CD8-positive, alpha-beta memory T cell (primary cell): ENCODE results near the gene BCL7B. TPM values are rescaled to one million over a fixed set of nuclear protein-coding genes. Genes with fewer than 3 reads are reported as not detected.
"Not testable (repeated sequence)": the region's sequence is repeated elsewhere in the genome, so short reads cannot be mapped to it uniquely, and the experiment has no call there.

Experiments
- CTCF ChIA-PET: fragments of 350-600 bp; sonication (Branson Sonifier 250); formaldehyde crosslinking; loops from one replicate; lab custom pipeline; 2021; ENCODE audit warnings: antibody characterized with exemption; lab: Charles Lee
- POLR2A ChIA-PET: fragments of 350-600 bp; sonication (Branson Sonifier 250); formaldehyde crosslinking; loops from one replicate; lab custom pipeline; 2021; ENCODE audit warnings: antibody characterized with exemption; lab: Charles Lee
- DNase-seq, 5 donors: peaks; one replicate each; pipeline versions ENCODE4 v3.0.0 to v3.0.0-alpha.2; 2020 to 2022; ENCODE audit warnings: mixed read lengths in 1 of 5
- H3K27ac ChIP-seq: one replicate; pipeline ENCODE4 v1.7.0; 2013; ENCODE audit warnings: low read depth, mild to moderate bottlenecking, low read length, moderate library complexity
- H3K27me3 ChIP-seq: 2 replicates; pipeline ENCODE4 v1.7.0; 2013; ENCODE audit warnings: low read length, mild to moderate bottlenecking; ENCODE audit not compliant: insufficient read depth, poor library complexity, severe bottlenecking
- H3K36me3 ChIP-seq: 2 replicates; pipeline ENCODE4 v1.7.0; 2013; ENCODE audit warnings: mild to moderate bottlenecking, low read length, moderate library complexity; ENCODE audit not compliant: insufficient read depth
- H3K4me1 ChIP-seq: 2 replicates; pipeline ENCODE4 v1.7.0; 2013; ENCODE audit warnings: mild to moderate bottlenecking, low read length, moderate library complexity; ENCODE audit not compliant: insufficient read depth
- H3K4me3 ChIP-seq: 2 replicates; pipeline ENCODE4 v1.7.0; 2013; ENCODE audit warnings: mild to moderate bottlenecking, low read length
- H3K9me3 ChIP-seq: 2 replicates; pipeline ENCODE4 v1.7.0; 2013; ENCODE audit warnings: mild to moderate bottlenecking, low read length
- H3K27ac Mint-ChIP-seq, 8 donors: one replicate each; pipeline ENCODE4 v1.8.0; 2020 to 2021; ENCODE audit warnings: mixed read lengths in 8 of 8, mild to moderate bottlenecking in 6 of 8, inconsistent platforms in 3 of 8, moderate library complexity in 3 of 8
- H3K27me3 Mint-ChIP-seq, 2 donors: one replicate each; pipeline ENCODE4 v1.8.0; 2020 to 2021; ENCODE audit warnings: mixed read lengths in 2 of 2, mild to moderate bottlenecking in 1 of 2, moderate library complexity in 1 of 2
- H3K36me3 Mint-ChIP-seq, 3 donors: one replicate each; pipeline ENCODE4 v1.8.0; 2020 to 2021; ENCODE audit warnings: mixed read lengths in 3 of 3, inconsistent platforms in 1 of 3, mild to moderate bottlenecking in 1 of 3
- H3K4me1 Mint-ChIP-seq, 3 donors: one replicate each; pipeline ENCODE4 v1.8.0; 2020 to 2021; ENCODE audit warnings: mixed read lengths in 3 of 3, inconsistent platforms in 1 of 3, mild to moderate bottlenecking in 1 of 3
- H3K4me3 Mint-ChIP-seq, 7 donors: one replicate each; pipeline ENCODE4 v1.8.0; 2020 to 2021; ENCODE audit warnings: mixed read lengths in 7 of 7, mild to moderate bottlenecking in 6 of 7, moderate library complexity in 4 of 7, inconsistent platforms in 2 of 7
- H3K9me3 Mint-ChIP-seq, 5 donors: one replicate each; pipeline ENCODE4 v1.8.0; 2020 to 2022; ENCODE audit warnings: mixed read lengths in 5 of 5, mild to moderate bottlenecking in 3 of 5, moderate library complexity in 2 of 5, inconsistent platforms in 1 of 5
- polyA plus RNA-seq: library from polyadenylated mRNA; unstranded; fragments of 300-500 nt; fragmentation: Illumina TruSeq; gene quantifications from one replicate; pipeline ENCODE4 v1.2.3, GENCODE V29; 2021
- total RNA-seq, 2 experiments: library from RNA; stranded (reverse); gene quantifications; one replicate each; pipeline ENCODE4 v1.2.3, GENCODE V29; 2021

BCL7B gene
- total and polyA plus RNA-seq, 3 experiments from 2014 or later: 68.9 to 101 (median 72.6) TPM

DNA sequence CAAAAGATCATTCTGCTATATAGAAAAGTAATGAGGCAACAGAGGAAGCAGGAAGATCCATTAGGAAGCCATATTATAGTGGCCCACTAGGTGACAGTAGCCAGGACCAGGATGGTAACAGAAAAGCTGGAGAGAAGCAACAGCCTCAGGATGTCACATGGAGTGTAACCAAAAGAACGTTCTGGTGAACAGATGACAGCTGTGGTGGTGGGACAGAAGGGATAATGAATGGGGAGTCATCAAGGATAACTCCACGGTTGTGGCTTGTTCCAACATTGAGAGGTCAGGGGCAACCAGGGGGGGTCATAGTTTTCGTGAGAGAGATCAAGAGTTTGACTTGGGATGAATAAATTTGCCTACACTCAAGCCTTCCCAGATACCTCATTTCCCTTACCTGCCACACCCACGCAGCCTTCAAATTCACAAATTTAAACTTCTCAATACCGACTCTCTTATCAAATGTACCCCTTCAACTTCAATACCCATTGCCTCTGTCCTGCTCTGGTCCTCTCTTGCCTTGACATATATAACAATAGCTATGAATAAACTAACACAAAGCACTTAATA, 11.6 kb upstream of the BCL7B start:
- H3K36me3 ChIP-seq: peaks cover 29% of the 10 kb centered on the region
- peaks cover 17 to 25% (median 24%) of the 10 kb centered on the region in 3 donors for H3K4me1 Mint-ChIP-seq
- H3K4me3 ChIP-seq: no peak overlapping the region
- no peak for DNase-seq
- no peaks in the 10 kb centered on the region for H3K9me3 Mint-ChIP-seq
- ChIA-PET CTCF (no interaction called here), POLR2A (no interaction called here)
- peak overlapping the region in 6 of 8 donors; percentile 9 to 90 (median 32) for H3K27ac Mint-ChIP-seq
- H3K4me1 ChIP-seq: peaks cover 18% of the 10 kb centered on the region
- H3K27me3 ChIP-seq: no peaks in the 10 kb centered on the region
- H3K36me3 Mint-ChIP-seq: peaks cover 0 to 49% (median 3%) of the 10 kb centered on the region in 3 donors
- peaks cover 0 to 1% of the 10 kb centered on the region in 2 donors for H3K27me3 Mint-ChIP-seq
- no peak overlapping the region for H3K27ac ChIP-seq
- H3K4me3 Mint-ChIP-seq: peak overlapping the region in 2 of 7 donors; percentile 3 to 33
- H3K9me3 ChIP-seq: no peaks in the 10 kb centered on the region

- H3K4me1 Mint-ChIP-seq: peaks cover 17 to 24% (median 19%) of the 10 kb centered on the region in 3 donors
- H3K4me3 Mint-ChIP-seq: no peak overlapping the region
- Histone ChIP-seq H3K9me3 (no peaks in the 10 kb centered on the region), H3K36me3 (peaks cover 19% of the 10 kb centered on the region), H3K27ac (no peak overlapping the region), H3K27me3 (no peaks in the 10 kb centered on the region), H3K4me1 (peaks cover 18% of the 10 kb centered on the region), H3K4me3 (no peak overlapping the region)
- no peak for DNase-seq
- peaks cover 0 to 1% of the 10 kb centered on the region in 2 donors for H3K27me3 Mint-ChIP-seq
- CTCF ChIA-PET: interaction anchor here (1.9 kb wide), 1 partner anchor 11 kb away, joined by 6 read pairs; the partner anchor contains the start of gene TBL2
- H3K9me3 Mint-ChIP-seq: no peaks in the 10 kb centered on the region
- H3K27ac Mint-ChIP-seq: peak overlapping the region in 5 of 8 donors; percentile 20 to 90 (median 68)
- POLR2A ChIA-PET: no interaction called here
- peaks cover 0 to 39% (median 3%) of the 10 kb centered on the region in 3 donors for H3K36me3 Mint-ChIP-seq
These were observed 10.6 kb upstream of the BCL7B start for GRCh38 chr7:73567846-73568685.

- no peak for DNase-seq
- H3K4me3 Mint-ChIP-seq: no peak overlapping the region
- POLR2A ChIA-PET: interaction anchor here (1.7 kb wide), 1 partner anchor 10 kb away, joined by 9 read pairs; the partner anchor contains the start of gene BCL7B
- Histone ChIP-seq H3K27me3 (no peaks in the 10 kb centered on the region), H3K4me1 (peaks cover 18% of the 10 kb centered on the region), H3K4me3 (no peak overlapping the region), H3K36me3 (peaks cover 12% of the 10 kb centered on the region), H3K27ac (no peak overlapping the region), H3K9me3 (no peaks in the 10 kb centered on the region)
- peaks cover 0 to 1% of the 10 kb centered on the region in 2 donors for H3K27me3 Mint-ChIP-seq
- H3K9me3 Mint-ChIP-seq: no peaks in the 10 kb centered on the region
- H3K27ac Mint-ChIP-seq: peak overlapping the region in 3 of 8 donors; percentile 4 to 77 (median 37)
- H3K36me3 Mint-ChIP-seq: peaks cover 0 to 29% (median 0%) of the 10 kb centered on the region in 3 donors
- H3K4me1 Mint-ChIP-seq: peaks cover 17 to 24% (median 19%) of the 10 kb centered on the region in 3 donors
- CTCF ChIA-PET: interaction anchor here (1.9 kb wide), 1 partner anchor 12 kb away, joined by 6 read pairs; the partner anchor contains the start of gene TBL2
These were observed 9.7 kb upstream of the BCL7B start for GRCh38 chr7:73567140-73567539.

DNA sequence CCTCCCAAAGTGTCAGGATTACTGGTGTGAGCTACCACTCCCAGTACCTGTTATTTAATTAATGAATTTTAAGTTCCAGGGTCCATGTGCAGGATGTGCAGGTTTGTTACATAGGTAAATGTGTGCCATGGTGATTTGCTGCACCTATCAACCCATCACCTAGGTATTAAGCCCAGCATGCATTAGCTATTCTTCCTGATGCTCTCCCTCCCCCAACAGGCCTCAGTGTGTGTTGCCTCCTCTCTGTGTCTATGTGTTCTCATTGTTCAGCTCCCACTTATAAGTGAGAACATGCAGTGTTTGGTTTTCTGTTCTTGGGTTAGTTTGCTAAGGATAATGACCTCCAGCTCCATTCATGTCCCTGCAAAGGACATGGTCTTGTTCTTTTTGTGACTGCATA, 8.9 kb upstream of the BCL7B start:
- not testable (repeated sequence) for DNase-seq, H3K9me3 ChIP-seq, H3K27me3 Mint-ChIP-seq, H3K27me3 ChIP-seq, H3K27ac ChIP-seq, H3K9me3 Mint-ChIP-seq
- peaks cover 0 to 25% (median 0%) of the 10 kb centered on the region in 3 donors for H3K36me3 Mint-ChIP-seq
- Histone ChIP-seq H3K36me3 (peaks cover 12% of the 10 kb centered on the region), H3K4me1 (peaks cover 18% of the 10 kb centered on the region), H3K4me3 (peak overlapping the region; percentile 45)
- peak overlapping the region; percentile 37 to 89 (median 72) for H3K27ac Mint-ChIP-seq
- peaks cover 17 to 24% (median 19%) of the 10 kb centered on the region in 3 donors for H3K4me1 Mint-ChIP-seq
- peak overlapping the region; percentile 68 to 92 (median 86) for H3K4me3 Mint-ChIP-seq
- POLR2A ChIA-PET: interaction anchor here (0.5 to 1.8 kb wide), 5 partner anchors 9 to 1096 kb away, joined by 3 to 10 read pairs (median 3); partner anchors contain the start of genes BAZ1B, BCL7B and TBL2
- CTCF ChIA-PET: interaction anchor here (1.0 to 1.9 kb wide), 3 partner anchors 12 to 174 kb away, joined by 3 to 6 read pairs (median 3); partner anchors contain the start of gene TBL2

DNA sequence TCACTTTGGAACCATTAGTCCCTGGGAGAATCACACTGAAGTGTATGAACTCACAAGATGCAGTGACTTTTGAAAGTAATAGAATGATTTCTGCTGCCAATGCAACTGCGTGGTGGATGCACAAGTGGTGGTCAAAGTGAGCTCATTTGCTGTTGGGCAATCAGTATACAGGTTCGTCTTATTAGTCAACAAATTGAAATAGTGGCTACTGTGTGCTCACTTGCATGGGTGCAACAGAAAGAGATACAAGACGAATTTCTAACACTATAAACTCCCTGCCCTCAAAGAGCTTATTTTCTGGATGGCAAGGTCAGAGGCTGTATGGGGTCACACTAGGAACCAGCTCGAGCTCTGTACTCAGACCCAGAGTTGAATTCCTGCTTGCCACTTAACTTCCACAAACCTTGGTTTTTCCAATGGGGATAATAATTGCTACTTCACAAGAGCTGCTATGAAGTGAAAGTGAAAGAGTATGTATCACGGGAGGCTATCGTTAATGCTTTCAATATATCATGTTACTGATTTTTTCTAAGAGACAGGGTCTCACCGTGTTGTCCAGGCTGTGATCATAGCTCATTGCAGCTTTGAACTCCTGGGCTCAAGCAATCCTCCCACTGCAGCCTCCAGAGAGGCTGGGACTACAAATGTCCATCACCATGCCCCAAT, 8.3 kb upstream of the BCL7B start:
- Histone ChIP-seq H3K27ac (no peak overlapping the region), H3K27me3 (no peaks in the 10 kb centered on the region), H3K4me1 (peaks cover 18% of the 10 kb centered on the region), H3K4me3 (peak overlapping the region; percentile 45), H3K36me3 (peaks cover 7% of the 10 kb centered on the region), H3K9me3 (no peaks in the 10 kb centered on the region)
- H3K4me1 Mint-ChIP-seq: peaks cover 17 to 24% (median 19%) of the 10 kb centered on the region in 3 donors
- CTCF ChIA-PET: interaction anchor here (1.0 to 1.9 kb wide), 5 partner anchors 13 to 175 kb away, joined by 3 to 6 read pairs (median 3); partner anchors contain the start of gene TBL2
- DNase-seq: no peak
- H3K4me3 Mint-ChIP-seq: peak overlapping the region; percentile 68 to 92 (median 86)
- peaks cover 0 to 1% of the 10 kb centered on the region in 2 donors for H3K27me3 Mint-ChIP-seq
- peaks cover 0 to 19% (median 0%) of the 10 kb centered on the region in 3 donors for H3K36me3 Mint-ChIP-seq
- H3K9me3 Mint-ChIP-seq: no peaks in the 10 kb centered on the region
- POLR2A ChIA-PET: interaction anchor here (0.6 to 1.8 kb wide), 6 partner anchors 9 to 1092 kb away, joined by 3 to 10 read pairs (median 4); partner anchors contain the start of genes BAZ1B, BCL7B, GTF2I and TBL2
- peak overlapping the region; percentile 37 to 89 (median 72) for H3K27ac Mint-ChIP-seq

GRCh38 chr7:73560109-73560835, 2.8 kb upstream of the BCL7B start:
- Mint-ChIP-seq H3K9me3 (no peaks in the 10 kb centered on the region), H3K4me3 (peak overlapping the region in 2 of 7 donors; percentile 74 to 83), H3K27ac (peak overlapping the region in 3 of 8 donors; percentile 19 to 84 (median 84)), H3K4me1 (peaks cover 13 to 24% (median 15%) of the 10 kb centered on the region in 3 donors), H3K27me3 (peaks cover 0 to 3% of the 10 kb centered on the region in 2 donors), H3K36me3 (peaks cover 0 to 6% (median 1%) of the 10 kb centered on the region in 3 donors)
- Histone ChIP-seq H3K36me3 (no peaks in the 10 kb centered on the region), H3K27ac (no peak overlapping the region), H3K4me3 (no peak overlapping the region), H3K27me3 (no peaks in the 10 kb centered on the region), H3K9me3 (no peaks in the 10 kb centered on the region), H3K4me1 (peaks cover 19% of the 10 kb centered on the region)
- ChIA-PET POLR2A (interaction anchor here (1.4 kb wide), 1 partner anchor 38 kb away, joined by 7 read pairs; the partner anchor contains the start of gene BAZ1B), CTCF (interaction anchor here (0.8 to 4.8 kb wide), 2 partner anchors 18 to 39 kb away, joined by 3 to 29 read pairs; partner anchors contain the start of genes BAZ1B and TBL2)
- DNase-seq: no peak
